ENCODE data around the gene TICAM1. TPM values are rescaled to one million over a fixed set of nuclear protein-coding genes. Genes with fewer than 3 reads are reported as not detected.
"Not testable (repeated sequence)": the region's sequence is repeated elsewhere in the genome, so short reads cannot be mapped to it uniquely, and the experiment has no call there.

The TICAM1 gene
- total RNA-seq, 2 donors from 2014 or later, result 14.0 to 27.2 TPM

DNA sequence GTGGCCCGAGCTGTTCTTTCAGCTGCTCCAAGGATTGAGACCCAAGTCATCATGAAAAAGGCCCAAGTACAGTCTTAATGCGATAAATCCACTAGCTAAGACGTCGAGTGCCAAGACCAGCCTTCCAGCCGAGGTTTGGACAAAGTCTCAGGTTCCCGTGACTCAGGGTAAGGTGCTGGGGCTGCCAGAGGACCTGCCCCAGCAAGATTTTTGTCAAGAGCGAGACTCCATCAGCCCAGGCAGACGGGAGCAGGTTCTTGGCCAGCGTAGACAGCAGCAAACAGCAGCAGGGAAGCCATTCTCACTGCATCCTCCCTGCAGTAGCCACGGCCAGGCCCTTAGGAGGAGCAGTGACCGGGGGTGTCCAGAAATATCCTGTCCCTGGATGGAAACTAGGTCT is 36.5 kb downstream of the TICAM1 start:
- peaks cover 10% of the 10 kb centered on the region for H3K4me1 ChIP-seq
- no peak for TF ChIP-seq CTCF (IDR thresholded peaks at IDR 0.05)
- no peak overlapping the region for H3K27ac ChIP-seq
- intact Hi-C loops (cut with DNase I), result no loop called here
- no peaks in the 10 kb centered on the region for H3K9me3 ChIP-seq
- H3K9ac ChIP-seq (ENCODE audit: low read depth in 2 of 2, low read length in 2 of 2), result no peak overlapping the region
- no peaks in the 10 kb centered on the region for H3K27me3 ChIP-seq
- DNase-seq, result no peak
- no peak overlapping the region for H3K4me3 ChIP-seq
- H3K36me3 ChIP-seq, result no peaks in the 10 kb centered on the region

- intact Hi-C loops (cut with DNase I); H3K4me3 ChIP-seq; H3K27ac ChIP-seq; H3K27me3 ChIP-seq; H3K36me3 ChIP-seq; DNase-seq; H3K4me1 ChIP-seq; H3K9ac ChIP-seq (ENCODE audit: low read depth in 2 of 2, low read length in 2 of 2); H3K9me3 ChIP-seq: not testable (repeated sequence)
Observed at GRCh38 chr19:4793278-4793677, 38.2 kb downstream of the TICAM1 start.

GRCh38 chr19:4792866-4793195 is 38.7 kb downstream of the TICAM1 start:
- intact Hi-C loops (cut with DNase I); H3K27ac ChIP-seq; H3K4me1 ChIP-seq; H3K36me3 ChIP-seq; H3K27me3 ChIP-seq; DNase-seq; H3K9me3 ChIP-seq: not testable (repeated sequence)
- Histone ChIP-seq H3K4me3 (peak overlapping the region; percentile 97), H3K9ac (ENCODE audit: low read depth in 2 of 2, low read length in 2 of 2) (peak overlapping the region in 1 of 2 donors; percentile 70)

- H3K4me1 ChIP-seq; intact Hi-C loops (cut with DNase I): not testable (repeated sequence)
Observed at GRCh38 chr19:4792019-4792865, 39.3 kb downstream of the TICAM1 start.

DNA sequence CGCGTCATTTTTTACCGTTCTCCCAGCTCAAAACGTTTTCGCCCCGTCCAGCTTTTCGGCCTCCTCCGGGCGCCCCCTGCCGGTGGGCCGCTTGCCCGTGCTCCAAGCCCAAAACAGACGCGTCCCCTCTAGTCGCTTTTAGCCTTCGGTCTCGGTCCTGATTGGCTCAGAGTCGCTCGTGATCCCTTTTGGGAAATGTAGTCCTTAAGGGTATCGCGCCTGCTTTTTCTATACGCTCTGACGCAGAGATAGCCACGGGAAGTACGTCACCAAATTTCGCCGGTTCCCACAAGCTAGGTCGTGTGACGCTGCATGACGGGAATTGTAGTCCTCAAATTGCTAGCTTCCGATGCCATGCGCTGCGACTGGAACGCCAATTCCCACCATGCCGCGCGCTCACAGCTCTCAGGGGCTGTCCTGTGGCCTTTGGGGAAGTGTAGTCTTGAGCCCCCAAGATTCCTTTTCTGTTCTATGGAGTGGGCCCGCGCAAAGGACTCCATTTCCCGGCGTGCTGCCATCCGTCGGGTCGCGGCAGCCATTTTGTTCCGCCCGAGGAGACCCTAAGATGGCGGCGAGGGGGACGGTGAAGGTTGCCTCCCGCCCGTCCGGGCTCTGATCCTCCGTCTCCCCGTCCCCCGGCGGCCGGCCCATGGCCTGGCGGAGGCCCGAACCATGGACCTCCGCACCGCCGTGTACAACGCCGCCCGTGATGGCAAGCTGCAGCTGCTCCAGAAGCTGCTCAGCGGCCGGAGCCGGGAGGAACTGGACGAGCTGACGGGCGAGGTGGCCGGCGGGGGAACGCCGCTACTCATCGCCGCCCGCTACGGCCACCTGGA is 40.1 kb downstream of the TICAM1 start, which contains the start of gene FEM1A:
TSS of gene FEM1A (plus strand) at position 552 of the 836 bp plus-strand sequence. CDS start at position 673, 121 bp downstream.
- Histone ChIP-seq H3K9ac (ENCODE audit: low read depth in 2 of 2, low read length in 2 of 2) (peak within 1 kb of the TSS; percentile 70 to 83), H3K4me1 (peaks cover 10% of the 10 kb centered on the region), H3K36me3 (no peaks in the 10 kb centered on the region), H3K27ac (peak within 1 kb of the TSS; percentile 86), H3K4me3 (peak within 1 kb of the TSS; percentile 97), H3K9me3 (no peaks in the 10 kb centered on the region), H3K27me3 (no peaks in the 10 kb centered on the region)
- intact Hi-C loops (cut with DNase I), result loop anchor here (2.0 kb wide), 1 partner anchor 59 kb away; no protein-coding TSS in a partner anchor
- DNase-seq, result peak; percentile 99
- TF ChIP-seq CTCF (IDR thresholded peaks at IDR 0.05), result peak; percentile 99

More at GRCh38 chr19:4792019-4792865, 39.3 kb downstream of the TICAM1 start:
- not testable (repeated sequence) for H3K36me3 ChIP-seq, H3K9me3 ChIP-seq, H3K27me3 ChIP-seq, DNase-seq
- H3K27ac ChIP-seq, result peak overlapping the region; percentile 86
- peak overlapping the region; percentile 70 to 83 for H3K9ac ChIP-seq (ENCODE audit: low read depth in 2 of 2, low read length in 2 of 2)
- H3K4me3 ChIP-seq, result peak overlapping the region; percentile 97

GRCh38 chr19:4786412-4787016 is 45.0 kb downstream of the TICAM1 start:
- H3K36me3 ChIP-seq; H3K4me1 ChIP-seq; intact Hi-C loops (cut with DNase I); DNase-seq; H3K9me3 ChIP-seq; H3K9ac ChIP-seq (ENCODE audit: low read depth in 2 of 2, low read length in 2 of 2); H3K27me3 ChIP-seq; H3K27ac ChIP-seq; H3K4me3 ChIP-seq: not testable (repeated sequence)

GRCh38 chr19:4781801-4782200 is 49.7 kb downstream of the TICAM1 start:
- H3K9ac ChIP-seq (ENCODE audit: low read depth in 2 of 2, low read length in 2 of 2), result no peak overlapping the region
- DNase-seq, result no peak
- no peak for TF ChIP-seq CTCF (IDR thresholded peaks at IDR 0.05)
- intact Hi-C loops (cut with DNase I), result no loop called here
- H3K36me3 ChIP-seq, result no peaks in the 10 kb centered on the region
- no peak overlapping the region for H3K27ac ChIP-seq
- H3K4me1 ChIP-seq, result no peaks in the 10 kb centered on the region
- no peak overlapping the region for H3K4me3 ChIP-seq
- no peaks in the 10 kb centered on the region for H3K9me3 ChIP-seq
- no peaks in the 10 kb centered on the region for H3K27me3 ChIP-seq

Measured in colonic mucosa (tissue), 4 donors.